ENCODE measurements around the gene DERA.

DNA sequence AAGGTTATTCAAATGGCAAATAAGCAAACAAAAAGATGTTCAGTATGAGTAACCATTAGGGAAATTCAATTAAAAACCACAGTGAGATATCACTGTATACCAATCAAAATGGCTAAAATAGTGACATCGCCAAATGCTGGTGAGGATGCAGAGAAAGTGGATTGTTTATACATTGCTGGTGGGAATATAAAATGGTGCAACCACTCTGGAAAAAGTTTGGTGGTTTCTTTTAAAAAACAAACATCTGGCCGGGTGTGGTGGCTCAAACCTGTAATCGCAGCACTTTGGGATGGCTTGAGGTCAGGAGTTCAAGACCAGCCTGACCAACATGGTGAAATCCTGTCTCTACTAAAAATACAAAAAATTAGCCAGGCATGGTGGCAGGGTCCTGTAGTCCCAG is 42.9 kb upstream of the DERA start:
- TF ChIP-seq, protein P1, sequence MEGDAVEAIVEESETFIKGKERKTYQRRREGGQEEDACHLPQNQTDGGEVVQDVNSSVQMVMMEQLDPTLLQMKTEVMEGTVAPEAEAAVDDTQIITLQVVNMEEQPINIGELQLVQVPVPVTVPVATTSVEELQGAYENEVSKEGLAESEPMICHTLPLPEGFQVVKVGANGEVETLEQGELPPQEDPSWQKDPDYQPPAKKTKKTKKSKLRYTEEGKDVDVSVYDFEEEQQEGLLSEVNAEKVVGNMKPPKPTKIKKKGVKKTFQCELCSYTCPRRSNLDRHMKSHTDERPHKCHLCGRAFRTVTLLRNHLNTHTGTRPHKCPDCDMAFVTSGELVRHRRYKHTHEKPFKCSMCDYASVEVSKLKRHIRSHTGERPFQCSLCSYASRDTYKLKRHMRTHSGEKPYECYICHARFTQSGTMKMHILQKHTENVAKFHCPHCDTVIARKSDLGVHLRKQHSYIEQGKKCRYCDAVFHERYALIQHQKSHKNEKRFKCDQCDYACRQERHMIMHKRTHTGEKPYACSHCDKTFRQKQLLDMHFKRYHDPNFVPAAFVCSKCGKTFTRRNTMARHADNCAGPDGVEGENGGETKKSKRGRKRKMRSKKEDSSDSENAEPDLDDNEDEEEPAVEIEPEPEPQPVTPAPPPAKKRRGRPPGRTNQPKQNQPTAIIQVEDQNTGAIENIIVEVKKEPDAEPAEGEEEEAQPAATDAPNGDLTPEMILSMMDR (IDR thresholded peaks at IDR 0.05; ENCODE audit: low read length): no peak
- TF ChIP-seq EZH2 (IDR thresholded peaks at IDR 0.05; ENCODE audit: borderline replicate concordance, low read length): no peak

Measured in OCI-LY1 (cell line).